Measurements from ENCODE around the gene UNC5C. TPM values are rescaled to one million over a fixed set of nuclear protein-coding genes. Genes with fewer than 3 reads are reported as not detected.

UNC5C gene
- total RNA-seq, 4 donors from 2014 or later: 1.2 to 5.0 (median 3.0) TPM

DNA sequence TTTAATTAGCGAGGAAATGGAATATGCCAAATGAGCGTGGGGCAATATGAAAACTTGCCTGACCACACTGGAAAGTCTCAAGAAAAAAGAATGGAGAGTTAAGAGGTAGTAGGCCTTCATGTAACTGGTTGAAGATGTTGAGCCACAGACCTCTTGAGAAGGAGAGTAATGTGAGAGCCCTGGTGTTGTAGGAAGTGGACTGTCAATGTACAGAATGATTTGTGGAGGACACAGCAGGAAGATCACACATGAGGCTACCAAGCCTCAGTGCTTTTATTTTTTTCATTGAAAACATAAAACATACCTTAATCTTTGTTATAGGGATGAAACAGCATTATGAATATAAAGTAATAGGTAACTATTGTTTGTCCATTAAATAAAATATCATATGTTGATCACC lies 331.6 kb downstream of the UNC5C start:
- H3K9me3 ChIP-seq: no peaks in the 10 kb centered on the region
- TF ChIP-seq, protein P1, sequence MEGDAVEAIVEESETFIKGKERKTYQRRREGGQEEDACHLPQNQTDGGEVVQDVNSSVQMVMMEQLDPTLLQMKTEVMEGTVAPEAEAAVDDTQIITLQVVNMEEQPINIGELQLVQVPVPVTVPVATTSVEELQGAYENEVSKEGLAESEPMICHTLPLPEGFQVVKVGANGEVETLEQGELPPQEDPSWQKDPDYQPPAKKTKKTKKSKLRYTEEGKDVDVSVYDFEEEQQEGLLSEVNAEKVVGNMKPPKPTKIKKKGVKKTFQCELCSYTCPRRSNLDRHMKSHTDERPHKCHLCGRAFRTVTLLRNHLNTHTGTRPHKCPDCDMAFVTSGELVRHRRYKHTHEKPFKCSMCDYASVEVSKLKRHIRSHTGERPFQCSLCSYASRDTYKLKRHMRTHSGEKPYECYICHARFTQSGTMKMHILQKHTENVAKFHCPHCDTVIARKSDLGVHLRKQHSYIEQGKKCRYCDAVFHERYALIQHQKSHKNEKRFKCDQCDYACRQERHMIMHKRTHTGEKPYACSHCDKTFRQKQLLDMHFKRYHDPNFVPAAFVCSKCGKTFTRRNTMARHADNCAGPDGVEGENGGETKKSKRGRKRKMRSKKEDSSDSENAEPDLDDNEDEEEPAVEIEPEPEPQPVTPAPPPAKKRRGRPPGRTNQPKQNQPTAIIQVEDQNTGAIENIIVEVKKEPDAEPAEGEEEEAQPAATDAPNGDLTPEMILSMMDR (IDR thresholded peaks at IDR 0.05): no peak
- no peak for TF ChIP-seq EP300 (IDR thresholded peaks at IDR 0.05)
- TF ChIP-seq POLR2A (IDR thresholded peaks at IDR 0.05): no peak
- no peak overlapping the region for H3K4me3 ChIP-seq
- no peaks in the 10 kb centered on the region for H3K36me3 ChIP-seq
- no peaks in the 10 kb centered on the region for H3K27me3 ChIP-seq
- 92% methylated on average over 2 of the region's 2 CpGs for WGBS, 2 donors
- H3K4me1 ChIP-seq: peaks cover 0 to 3% (median 0%) of the 10 kb centered on the region in 4 donors
- H3K27ac ChIP-seq: no peak overlapping the region
- no peak for DNase-seq (ENCODE audit: low spot score in 2 of 2)

DNA sequence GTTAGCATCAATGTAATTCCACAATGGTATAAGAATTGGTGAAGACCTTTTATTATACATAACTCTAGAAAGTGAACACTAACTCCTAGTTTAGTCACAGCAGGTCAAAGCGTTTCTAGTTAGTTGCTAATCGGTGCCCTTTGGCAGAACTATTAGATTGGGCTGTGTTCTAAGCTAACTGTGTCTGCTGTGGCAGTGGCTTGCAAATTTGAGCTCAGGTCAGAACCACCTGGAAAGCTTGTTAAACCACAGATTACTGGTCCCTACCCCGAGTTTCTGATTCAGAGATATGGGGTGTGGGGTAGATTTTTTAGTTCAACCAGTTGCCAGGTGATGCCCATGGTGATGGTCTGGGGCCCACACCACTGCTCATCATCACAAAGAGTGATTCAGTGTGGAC lies 332.1 kb downstream of the UNC5C start:
- TF ChIP-seq EP300 (IDR thresholded peaks at IDR 0.05): no peak
- TF ChIP-seq, protein P1 (IDR thresholded peaks at IDR 0.05): no peak
- no peak for TF ChIP-seq POLR2A (IDR thresholded peaks at IDR 0.05)
- Histone ChIP-seq H3K27ac (no peak overlapping the region), H3K4me1 (peaks cover 0 to 3% (median 0%) of the 10 kb centered on the region in 4 donors), H3K36me3 (no peaks in the 10 kb centered on the region), H3K27me3 (no peaks in the 10 kb centered on the region), H3K9me3 (no peaks in the 10 kb centered on the region), H3K4me3 (no peak overlapping the region)
- DNase-seq (ENCODE audit: low spot score in 2 of 2): no peak
- WGBS, 2 donors: 80 to 87% methylated on average over 3 of the region's 3 CpGs

DNA sequence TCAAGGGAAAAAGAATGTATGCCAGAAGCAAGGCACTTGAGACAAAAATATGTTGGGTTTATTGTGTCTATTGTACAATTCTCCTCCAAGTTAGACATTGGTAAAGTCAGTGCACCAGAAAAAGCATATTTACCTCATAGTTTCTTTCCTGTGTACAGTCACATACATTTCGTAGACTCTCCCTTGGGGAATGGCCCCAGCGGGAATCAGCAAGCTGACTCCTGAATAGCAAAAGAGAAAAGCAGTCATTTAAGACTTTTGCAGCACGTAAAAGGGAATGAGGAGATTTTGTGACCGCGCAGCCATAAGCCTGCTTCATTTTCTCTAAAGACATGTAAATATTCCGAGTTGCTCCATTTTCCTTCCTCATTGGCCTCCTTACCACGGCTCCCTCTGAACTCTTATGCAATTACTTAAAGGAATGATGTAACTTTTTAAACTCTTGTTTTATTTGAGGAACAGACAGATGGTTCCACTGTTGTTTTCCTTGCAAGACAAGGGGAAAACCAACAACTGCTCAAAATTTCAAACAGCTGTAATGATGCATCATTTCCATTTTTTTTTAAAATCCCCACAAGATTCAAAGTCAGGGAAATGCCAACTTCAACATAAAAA lies 332.7 kb downstream of the UNC5C start:
- TF ChIP-seq, protein P1 (IDR thresholded peaks at IDR 0.05): no peak
- TF ChIP-seq POLR2A (IDR thresholded peaks at IDR 0.05) (no peak), EP300 (IDR thresholded peaks at IDR 0.05) (no peak)
- H3K4me1 ChIP-seq: peaks cover 0 to 3% (median 0%) of the 10 kb centered on the region in 4 donors
- no peak overlapping the region for H3K4me3 ChIP-seq
- no peak for DNase-seq (ENCODE audit: low spot score in 2 of 2)
- WGBS, 2 donors: 70 to 74% methylated on average over 7 of the region's 7 CpGs
- H3K36me3 ChIP-seq: no peaks in the 10 kb centered on the region
- no peaks in the 10 kb centered on the region for H3K9me3 ChIP-seq
- no peaks in the 10 kb centered on the region for H3K27me3 ChIP-seq
- no peak overlapping the region for H3K27ac ChIP-seq

DNA sequence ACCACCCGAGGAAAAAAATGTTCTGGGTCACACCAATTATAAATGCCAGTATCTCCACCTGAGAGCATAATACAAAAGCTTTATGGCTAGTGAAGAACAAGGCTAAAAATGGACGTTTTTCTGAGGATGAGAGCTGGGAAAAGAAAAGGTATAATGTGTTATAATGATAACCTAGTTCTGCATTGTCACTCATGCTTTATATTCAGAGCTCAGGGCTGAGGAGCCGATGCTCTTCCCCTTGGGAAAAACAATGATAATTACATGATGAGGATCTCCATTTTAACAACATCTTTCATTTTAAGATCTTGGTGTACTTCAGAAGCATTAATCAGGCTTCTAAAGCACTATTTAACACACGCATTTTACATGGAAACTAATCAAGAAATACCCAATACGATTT lies 333.7 kb downstream of the UNC5C start:
- Histone ChIP-seq H3K4me1 (peaks cover 0 to 3% (median 0%) of the 10 kb centered on the region in 4 donors), H3K4me3 (no peak overlapping the region), H3K9me3 (no peaks in the 10 kb centered on the region), H3K27ac (no peak overlapping the region), H3K36me3 (no peaks in the 10 kb centered on the region), H3K27me3 (no peaks in the 10 kb centered on the region)
- TF ChIP-seq, protein P1 (IDR thresholded peaks at IDR 0.05): no peak
- TF ChIP-seq EP300 (IDR thresholded peaks at IDR 0.05): no peak
- no peak for TF ChIP-seq POLR2A (IDR thresholded peaks at IDR 0.05)
- 71 to 74% methylated on average over 5 of the region's 5 CpGs for WGBS, 2 donors
- no peak for DNase-seq (ENCODE audit: low spot score in 2 of 2)

DNA sequence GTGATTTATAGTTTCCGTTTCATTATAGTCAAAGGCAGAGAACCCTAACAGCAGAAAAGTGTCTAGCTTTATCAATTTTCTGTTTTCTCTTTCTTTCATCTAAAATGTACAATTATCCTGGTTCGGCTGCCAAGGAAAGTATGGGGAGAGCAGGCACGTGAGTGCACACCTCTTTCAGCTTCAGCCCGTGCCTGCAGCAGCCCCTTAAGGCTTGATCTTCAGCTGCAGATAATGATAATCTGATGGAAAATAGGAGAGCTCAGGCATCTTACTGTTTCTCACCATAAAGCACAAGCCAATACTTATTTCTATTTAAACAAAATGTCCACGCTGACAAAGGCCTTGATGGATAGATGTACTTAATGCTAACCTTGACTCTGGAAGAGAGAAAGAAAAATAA lies 334.4 kb downstream of the UNC5C start:
- DNase-seq (ENCODE audit: low spot score in 2 of 2): no peak
- 77 to 78% methylated on average over 5 of the region's 5 CpGs for WGBS, 2 donors
- H3K9me3 ChIP-seq: no peaks in the 10 kb centered on the region
- TF ChIP-seq, protein P1 (IDR thresholded peaks at IDR 0.05): no peak
- TF ChIP-seq POLR2A (IDR thresholded peaks at IDR 0.05): no peak
- no peak for TF ChIP-seq EP300 (IDR thresholded peaks at IDR 0.05)
- H3K36me3 ChIP-seq: no peaks in the 10 kb centered on the region
- H3K4me1 ChIP-seq: peaks cover 0 to 3% (median 0%) of the 10 kb centered on the region in 4 donors
- H3K27ac ChIP-seq: no peak overlapping the region
- no peak overlapping the region for H3K4me3 ChIP-seq
- no peaks in the 10 kb centered on the region for H3K27me3 ChIP-seq

Measured in tibial nerve (tissue), 4 donors.